Keratinocyte (primary cell): Measurements from ENCODE around the gene ZNF549. TPM values are rescaled to one million over a fixed set of nuclear protein-coding genes. Genes with fewer than 3 reads are reported as not detected.

Experiments used
- DNase-seq: peaks from one replicate; pipeline ENCODE4 v3.0.0-alpha.2; 2011; ENCODE audit warnings: low read depth, missing footprints, low spot score
- FAIRE-seq: peaks from 2 replicates; lab custom pipeline; 2011; peaks lifted over from hg19 to GRCh38; lab: Jason Lieb, UNC
- H2AFZ ChIP-seq: 2 replicates; pipeline ENCODE4 v1.6.0; 2012; ENCODE audit warnings: low read length, control low read depth, inconsistent platforms; ENCODE audit not compliant: control insufficient read depth
- H3K27ac ChIP-seq: 2 replicates; pipeline ENCODE4 v1.5.1; 2011; ENCODE audit warnings: low read length; ENCODE audit not compliant: control insufficient read depth, insufficient read depth
- H3K27me3 ChIP-seq: 3 replicates; pipeline ENCODE4 v1.6.0; 2011; ENCODE audit warnings: low read length; ENCODE audit not compliant: control insufficient read depth, insufficient read depth; ENCODE audit errors: extremely low read depth
- H3K36me3 ChIP-seq, 2 experiments: 2 replicates in 1 of 2; 3 replicates in 1 of 2; pipeline ENCODE4 v1.5.1; 2011; ENCODE audit warnings: low read length in 2 of 2, mild to moderate bottlenecking in 1 of 2; ENCODE audit not compliant: control insufficient read depth in 2 of 2, insufficient read depth in 2 of 2; ENCODE audit errors: extremely low read depth in 1 of 2
- H3K4me1 ChIP-seq: 3 replicates; pipeline ENCODE4 v1.5.1; 2011; ENCODE audit warnings: low read length; ENCODE audit not compliant: control insufficient read depth, insufficient read depth; ENCODE audit errors: extremely low read depth
- H3K4me2 ChIP-seq: 3 replicates; pipeline ENCODE4 v1.6.0; 2011; ENCODE audit warnings: low read depth, low read length; ENCODE audit not compliant: control insufficient read depth, insufficient read depth; ENCODE audit errors: extremely low read depth
- H3K4me3 ChIP-seq, 3 experiments: fragments of 200-600 bp in 1 of 3; sonication (generic) in 1 of 3; 2 replicates in 2 of 3; 3 replicates in 1 of 3; pipeline ENCODE4 v1.5.1; 2011 to 2016; ENCODE audit warnings: low read length in 3 of 3, mild to moderate bottlenecking in 3 of 3, control low read depth in 2 of 3, inconsistent platforms in 1 of 3, low read depth in 1 of 3, mixed read lengths in 1 of 3, mixed run types in 1 of 3, moderate library complexity in 1 of 3; ENCODE audit not compliant: control insufficient read depth in 2 of 3, insufficient read depth in 2 of 3; ENCODE audit errors: extremely low read depth in 1 of 3
- H3K79me2 ChIP-seq: 2 replicates; pipeline ENCODE4 v1.6.0; 2012; ENCODE audit warnings: low read length; ENCODE audit not compliant: control insufficient read depth, insufficient read depth
- H3K9ac ChIP-seq: 3 replicates; pipeline ENCODE4 v1.6.0; 2011; ENCODE audit warnings: low read length; ENCODE audit not compliant: control insufficient read depth, insufficient read depth; ENCODE audit errors: extremely low read depth
- H3K9me1 ChIP-seq: 3 replicates; pipeline ENCODE4 v1.6.0; 2011; ENCODE audit warnings: low read length; ENCODE audit not compliant: control insufficient read depth, insufficient read depth; ENCODE audit errors: extremely low read depth
- H3K9me3 ChIP-seq: 2 replicates; pipeline ENCODE4 v1.5.1; 2012; ENCODE audit warnings: low read depth, low read length; ENCODE audit not compliant: control insufficient read depth
- H4K20me1 ChIP-seq: 3 replicates; pipeline ENCODE4 v1.6.0; 2011; ENCODE audit warnings: low read length; ENCODE audit not compliant: control insufficient read depth, insufficient read depth; ENCODE audit errors: extremely low read depth
- CTCF ChIP-seq, 3 experiments: IDR thresholded peaks in 1 of 3; conservative IDR thresholded peaks in 1 of 3; optimal IDR thresholded peaks in 1 of 3; 2 replicates in 2 of 3; 3 replicates in 1 of 3; pipeline versions ENCODE3 to v1.5.1; 2011; ENCODE audit warnings: low read length in 3 of 3, mild to moderate bottlenecking in 3 of 3, moderate library complexity in 2 of 3, control low read depth in 1 of 3, inconsistent platforms in 1 of 3; ENCODE audit not compliant: insufficient read depth in 2 of 3; ENCODE audit errors: extremely low read depth in 1 of 3
- EZH2 ChIP-seq: IDR thresholded peaks from one replicate; pipeline ENCODE4 v1.6.1; 2012; ENCODE audit warnings: inconsistent platforms, mild to moderate bottlenecking, low read length, moderate library complexity
- dilution Hi-C: fragments of 300-500 bp; cut with MboI; formaldehyde crosslinking; loops from one replicate; pipeline ENCODE4 v1.7.0; 2020; ENCODE audit warnings: low sequenced_read_pairs; ENCODE audit not compliant: extremely low pct_ligation_motif_present
- polyA plus RNA-seq, 5 experiments: library from polyadenylated mRNA; depleted of rRNA in 3 of 5; stranded (reverse) in 3 of 5; stranded (forward) in 1 of 5; unstranded in 1 of 5; fragments of >200 nt; gene quantifications; 1 replicate in 1 of 5; 2 replicates in 3 of 5; 3 replicates in 1 of 5; pipeline versions ENCODE4 v1.2.1 to v1.2.3, GENCODE V29; 2011 to 2012; ENCODE audit warnings: missing spikeins in 2 of 5, low read depth in 1 of 5, low replicate concordance in 1 of 5

The ZNF549 gene
- polyA plus RNA-seq, 1 donor (not counting 4 experiments of a cell fraction or from before 2014, with no cell fraction given), result 6.3 TPM

DNA sequence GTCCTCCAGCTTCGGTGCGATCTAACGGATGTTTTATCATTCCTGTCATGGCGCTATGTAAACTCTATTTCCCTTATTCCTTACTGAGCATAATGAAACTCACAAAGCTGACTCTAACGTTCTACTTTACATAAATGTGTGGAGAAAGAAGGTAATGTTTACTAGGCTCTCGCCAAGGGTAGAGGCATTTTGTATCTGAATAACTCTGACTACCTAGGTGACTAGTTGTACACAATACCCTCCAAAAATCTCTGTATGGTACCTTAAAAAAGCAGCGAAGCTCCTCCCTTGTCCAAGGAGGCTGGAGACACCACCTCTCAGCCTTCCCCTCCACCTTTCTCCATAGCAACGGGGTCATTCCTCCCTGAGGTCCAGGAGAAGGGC is 72.2 kb downstream of the ZNF549 start:
- TF ChIP-seq EZH2 (no peak), CTCF (optimal IDR thresholded peaks at IDR 0.05 in 1 of 3, IDR thresholded peaks at IDR 0.05 in 1 of 3, conservative IDR thresholded peaks at IDR 0.05 in 1 of 3; ENCODE audit: extremely low read depth in 1 of 3, insufficient read depth in 2 of 3, low read length in 3 of 3) (peak in 1 of 3 experiments; percentile 1)
- no peaks in the 10 kb centered on the region for H3K9me1 ChIP-seq
- H3K4me1 ChIP-seq, result peaks cover 5% of the 10 kb centered on the region
- H3K4me3 ChIP-seq, result peak overlapping the region; percentile 77 to 87 (median 85)
- no peak for FAIRE-seq
- no peak overlapping the region for H3K27ac ChIP-seq
- no peaks in the 10 kb centered on the region for H3K27me3 ChIP-seq
- H4K20me1 ChIP-seq, result no peaks in the 10 kb centered on the region
- dilution Hi-C loops, result no loop called here
- peaks cover 0 to 3% of the 10 kb centered on the region in 2 experiments for H3K36me3 ChIP-seq
- peak overlapping the region; percentile 97 for H2AFZ ChIP-seq
- H3K9me3 ChIP-seq, result no peaks in the 10 kb centered on the region
- peaks cover 15% of the 10 kb centered on the region for H3K79me2 ChIP-seq
- peak overlapping the region; percentile 93 for H3K4me2 ChIP-seq
- no peak for DNase-seq
- H3K9ac ChIP-seq, result no peak overlapping the region

DNA sequence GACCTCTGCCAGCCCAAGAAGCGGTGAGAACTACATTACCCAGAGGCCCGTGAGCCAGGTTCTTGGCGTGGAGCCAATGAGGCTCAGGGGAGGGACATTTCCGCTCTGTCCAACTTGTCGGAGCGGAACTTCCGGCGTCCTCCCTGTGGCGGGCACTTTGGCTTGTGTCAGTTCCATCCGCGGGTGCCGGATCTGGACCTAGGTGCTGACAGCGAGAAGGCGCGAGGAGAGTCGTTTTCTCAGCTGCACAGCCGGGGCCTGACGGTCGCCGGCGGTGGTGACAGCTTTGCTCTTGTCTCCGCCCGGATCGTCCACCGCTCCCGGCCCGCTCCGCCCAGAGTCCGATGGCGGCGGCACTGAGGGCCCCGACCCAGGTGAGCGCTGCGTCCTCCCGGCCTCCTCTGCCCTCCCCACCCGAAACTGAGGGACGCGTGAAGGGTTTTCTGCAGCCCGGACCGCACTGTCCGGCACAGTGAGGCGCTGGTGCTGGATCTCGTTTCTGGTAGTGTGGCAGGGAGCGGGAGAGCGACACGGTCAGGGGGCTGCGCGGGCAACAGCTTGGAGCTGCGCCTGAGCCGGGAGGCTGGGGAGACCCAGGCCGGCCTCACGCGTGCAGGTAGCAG is 72.7 kb downstream of the ZNF549 start, which contains the start of gene ZNF530:
TSS of gene ZNF530 (plus strand) at position 125 of the 623 bp plus-strand sequence. CDS start 4,461 bp downstream, outside the sequence.
- Histone ChIP-seq H3K27ac (peak within 1 kb of the TSS; percentile 16), H3K4me1 (peaks cover 5% of the 10 kb centered on the region), H3K4me2 (peak within 1 kb of the TSS; percentile 93), H3K4me3 (peak within 1 kb of the TSS; percentile 77 to 87 (median 85)), H2AFZ (peak within 1 kb of the TSS; percentile 97), H4K20me1 (no peaks in the 10 kb centered on the region), H3K36me3 (peaks cover 0 to 3% of the 10 kb centered on the region in 2 experiments), H3K79me2 (peaks cover 15% of the 10 kb centered on the region), H3K9me3 (no peaks in the 10 kb centered on the region), H3K27me3 (no peaks in the 10 kb centered on the region), H3K9ac (peak within 1 kb of the TSS; percentile 71), H3K9me1 (no peaks in the 10 kb centered on the region)
- dilution Hi-C loops, result no loop called here
- DNase-seq (peak; percentile 49), FAIRE-seq (peak; percentile 95)
- TF ChIP-seq CTCF (optimal IDR thresholded peaks at IDR 0.05 in 1 of 3, IDR thresholded peaks at IDR 0.05 in 1 of 3, conservative IDR thresholded peaks at IDR 0.05 in 1 of 3; ENCODE audit: extremely low read depth in 1 of 3, insufficient read depth in 2 of 3, low read length in 3 of 3) (no peak), EZH2 (no peak)
